Kidney (tissue), 14 donors: ENCODE measurements around the gene RSRC1. TPM values are rescaled to one million over a fixed set of nuclear protein-coding genes. Genes with fewer than 3 reads are reported as not detected.

Experiments
- DNase-seq, 5 donors: peaks; one replicate each; pipeline ENCODE4 v3.0.0-alpha.2; 2013 to 2020
- FAIRE-seq: peaks from 2 replicates; lab custom pipeline; 2012; peaks lifted over from hg19 to GRCh38; lab: Jason Lieb, UNC
- H3K27ac ChIP-seq, 2 donors: one replicate each; pipeline ENCODE4 v1.7.0; 2013; ENCODE audit warnings: low read depth in 2 of 2, low read length in 2 of 2, inconsistent platforms in 1 of 2
- H3K27me3 ChIP-seq: one replicate; pipeline ENCODE4 v1.7.1; 2013; ENCODE audit warnings: low read length, inconsistent platforms; ENCODE audit not compliant: control insufficient read depth, insufficient read depth
- H3K36me3 ChIP-seq, 3 donors: one replicate each; pipeline versions ENCODE4 v1.7.0 to v1.7.1; 2013; ENCODE audit warnings: low read length in 3 of 3, control low read depth in 1 of 3, inconsistent platforms in 1 of 3; ENCODE audit not compliant: insufficient read depth in 3 of 3, control insufficient read depth in 2 of 3
- H3K4me1 ChIP-seq, 3 donors: one replicate each; pipeline versions ENCODE4 v1.7.0 to v1.7.1; 2013; ENCODE audit warnings: low read length in 3 of 3, inconsistent platforms in 1 of 3, low read depth in 1 of 3; ENCODE audit not compliant: control insufficient read depth in 2 of 3, insufficient read depth in 2 of 3
- H3K4me3 ChIP-seq, 3 donors: one replicate each; pipeline versions ENCODE4 v1.7.0 to v1.8.1; 2013; ENCODE audit warnings: low read length in 3 of 3, control low read depth in 1 of 3, inconsistent platforms in 1 of 3
- H3K9ac ChIP-seq, 3 donors: one replicate each; pipeline versions ENCODE4 v1.7.0 to v1.7.1; 2013; ENCODE audit warnings: low read length in 3 of 3, control low read depth in 1 of 3, inconsistent platforms in 1 of 3
- H3K9me3 ChIP-seq, 3 donors: one replicate each; pipeline versions ENCODE4 v1.7.0 to v1.7.1; 2013; ENCODE audit warnings: low read length in 3 of 3, control low read depth in 1 of 3, inconsistent platforms in 1 of 3; ENCODE audit not compliant: control insufficient read depth in 2 of 3, insufficient read depth in 1 of 3
- CTCF ChIP-seq: IDR thresholded peaks from 3 replicates; pipeline ENCODE4 v1.5.1; 2012; ENCODE audit warnings: mild to moderate bottlenecking, moderate library complexity, borderline replicate concordance; ENCODE audit not compliant: insufficient read depth; ENCODE audit errors: extremely low read depth
- intact Hi-C: fragments of 100-400 bp; cut with DNase I; formaldehyde crosslinking; loops from one replicate; pipeline ENCODE4 v1.11.1; 2022
- polyA plus RNA-seq: library from polyadenylated mRNA; stranded (reverse); fragments of 350-450 nt; fragmentation: Illumina TruSeq; extraction: RNeasy Lipid Tissue Mini Kit (QIAGEN cat#74804); gene quantifications from one replicate; pipeline ENCODE4 v1.2.3, GENCODE V29; 2014; ENCODE audit warnings: low read depth, low replicate concordance; ENCODE audit not compliant: insufficient read depth
- total RNA-seq: library from RNA; stranded (reverse); fragmentation: NEBNext Ultra II Directional; extraction: Animal tissue kit (Norgen Biotek cat#: 25700); gene quantifications from one replicate; pipeline ENCODE4 v1.2.1, GENCODE V29; 2021
- donor health status: control.
- donor health status: control.
- donor health status: control.
- donor health status: control.
- donor health status: control.
- donor health status: DM: yes; HTN: yes; CAD: no.
- donor health status: Normal renal cell carcinoma (clear cell type).

The RSRC1 gene
- total and polyA plus RNA-seq, 2 donors from 2014 or later = 14.3 to 33.8 TPM

- intact Hi-C loops = no loop called here
- H3K9me3 ChIP-seq = no peaks in the 10 kb centered on the region
- DNase-seq = peak in 1 of 5 donors; percentile 26
- no peak for FAIRE-seq
- H3K4me1 ChIP-seq = peaks cover 0 to 23% (median 0%) of the 10 kb centered on the region in 3 donors
- no peak overlapping the region for H3K4me3 ChIP-seq
- H3K9ac ChIP-seq = no peak overlapping the region
- H3K27ac ChIP-seq = no peak overlapping the region
- H3K27me3 ChIP-seq = peaks cover 82% of the 10 kb centered on the region
- TF ChIP-seq CTCF = no peak
- no peaks in the 10 kb centered on the region for H3K36me3 ChIP-seq
Observed at GRCh38 chr3:158101335-158102241, 8.3 kb upstream of the RSRC1 start.

GRCh38 chr3:158102242-158103080 lies 7.4 kb upstream of the RSRC1 start:
- Histone ChIP-seq H3K4me3 (no peak overlapping the region), H3K9ac (no peak overlapping the region), H3K4me1 (peaks cover 0 to 23% (median 0%) of the 10 kb centered on the region in 3 donors), H3K27ac (no peak overlapping the region), H3K9me3 (no peaks in the 10 kb centered on the region), H3K36me3 (no peaks in the 10 kb centered on the region), H3K27me3 (peaks cover 82% of the 10 kb centered on the region)
- no peak for TF ChIP-seq CTCF
- DNase-seq (peak in 2 of 5 donors; percentile 8 to 18), FAIRE-seq (no peak)
- intact Hi-C loops = no loop called here

GRCh38 chr3:158103081-158103886 lies 6.6 kb upstream of the RSRC1 start:
- Histone ChIP-seq H3K27me3 (peaks cover 82% of the 10 kb centered on the region), H3K4me3 (peak overlapping the region in 1 of 3 donors; percentile 18), H3K4me1 (peaks cover 0 to 16% (median 0%) of the 10 kb centered on the region in 3 donors), H3K27ac (no peak overlapping the region), H3K9ac (no peak overlapping the region), H3K9me3 (no peaks in the 10 kb centered on the region), H3K36me3 (no peaks in the 10 kb centered on the region)
- no peak for TF ChIP-seq CTCF
- intact Hi-C loops = no loop called here
- DNase-seq (peak; percentile 44 to 66 (median 52)), FAIRE-seq (no peak)
